Progenitor cell of endocrine pancreas (in vitro differentiated cells): Measurements from ENCODE around the gene MRPL2. TPM values are rescaled to one million over a fixed set of nuclear protein-coding genes. Genes with fewer than 3 reads are reported as not detected.

Source experiments
- DNase-seq: peaks from one replicate; pipeline ENCODE4 v3.0.0; 2021; ENCODE audit warnings: low spot score; ENCODE audit not compliant: unreplicated experiment
- H3K27ac Mint-ChIP-seq: 2 replicates; pipeline ENCODE4 v1.8.0; 2021; ENCODE audit warnings: mild to moderate bottlenecking, moderate library complexity, mixed read lengths
- H3K27me3 Mint-ChIP-seq: 2 replicates; pipeline ENCODE4 v1.8.0; 2021; ENCODE audit warnings: mixed read lengths
- H3K36me3 Mint-ChIP-seq: 2 replicates; pipeline ENCODE4 v1.8.0; 2022; ENCODE audit warnings: mixed read lengths; ENCODE audit not compliant: insufficient read depth
- H3K4me1 Mint-ChIP-seq: 2 replicates; pipeline ENCODE4 v1.8.0; 2021; ENCODE audit warnings: low read depth, mixed read lengths
- H3K4me3 Mint-ChIP-seq: 2 replicates; pipeline ENCODE4 v1.8.0; 2021; ENCODE audit warnings: low read depth, mild to moderate bottlenecking, moderate library complexity, mixed read lengths
- H3K9me3 Mint-ChIP-seq: 2 replicates; pipeline ENCODE4 v1.8.0; 2021; ENCODE audit warnings: low read depth, mixed read lengths
- total RNA-seq: library from RNA; stranded (reverse); gene quantifications from 2 replicates; pipeline ENCODE4 v1.2.1, GENCODE V29; 2021
- TF ChIP-seq, protein P1 (sequence below): fragments of 200-600 bp; sonication (generic); IDR thresholded peaks from one replicate; pipeline ENCODE4 v1.5.0; 2021; ENCODE audit warnings: antibody characterized with exemption, mild to moderate bottlenecking; ENCODE audit not compliant: unreplicated experiment

The MRPL2 gene
- total RNA-seq, 1 donor from 2014 or later: 45.2 TPM

DNA sequence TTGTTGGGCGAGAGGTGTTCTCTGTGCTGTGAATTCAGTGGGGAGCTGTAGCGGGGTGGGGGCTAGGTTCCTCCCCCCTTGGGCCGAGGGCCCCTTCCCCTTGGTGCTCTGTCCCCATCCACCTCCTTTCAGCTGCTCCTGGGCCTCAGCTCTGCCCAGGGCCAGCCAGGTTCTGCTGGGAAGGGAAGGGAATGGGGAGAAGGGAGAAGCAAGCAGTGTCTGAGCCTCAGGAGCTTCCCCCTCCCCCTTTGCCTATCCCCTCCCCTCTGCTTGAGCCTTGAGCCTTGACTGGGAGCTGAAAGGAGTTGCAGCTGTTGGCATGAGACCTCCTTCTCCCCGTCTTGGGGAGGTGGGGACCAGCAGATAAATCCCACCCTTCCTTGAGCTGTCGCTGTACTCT lies 38.4 kb downstream of the MRPL2 start:
- DNase-seq: no peak
- Mint-ChIP-seq H3K27ac (peak overlapping the region; percentile 71), H3K4me1 (peaks cover 4% of the 10 kb centered on the region), H3K9me3 (no peaks in the 10 kb centered on the region), H3K36me3 (peaks cover 12% of the 10 kb centered on the region), H3K27me3 (no peaks in the 10 kb centered on the region), H3K4me3 (peak overlapping the region; percentile 98)
- TF ChIP-seq, protein P1, sequence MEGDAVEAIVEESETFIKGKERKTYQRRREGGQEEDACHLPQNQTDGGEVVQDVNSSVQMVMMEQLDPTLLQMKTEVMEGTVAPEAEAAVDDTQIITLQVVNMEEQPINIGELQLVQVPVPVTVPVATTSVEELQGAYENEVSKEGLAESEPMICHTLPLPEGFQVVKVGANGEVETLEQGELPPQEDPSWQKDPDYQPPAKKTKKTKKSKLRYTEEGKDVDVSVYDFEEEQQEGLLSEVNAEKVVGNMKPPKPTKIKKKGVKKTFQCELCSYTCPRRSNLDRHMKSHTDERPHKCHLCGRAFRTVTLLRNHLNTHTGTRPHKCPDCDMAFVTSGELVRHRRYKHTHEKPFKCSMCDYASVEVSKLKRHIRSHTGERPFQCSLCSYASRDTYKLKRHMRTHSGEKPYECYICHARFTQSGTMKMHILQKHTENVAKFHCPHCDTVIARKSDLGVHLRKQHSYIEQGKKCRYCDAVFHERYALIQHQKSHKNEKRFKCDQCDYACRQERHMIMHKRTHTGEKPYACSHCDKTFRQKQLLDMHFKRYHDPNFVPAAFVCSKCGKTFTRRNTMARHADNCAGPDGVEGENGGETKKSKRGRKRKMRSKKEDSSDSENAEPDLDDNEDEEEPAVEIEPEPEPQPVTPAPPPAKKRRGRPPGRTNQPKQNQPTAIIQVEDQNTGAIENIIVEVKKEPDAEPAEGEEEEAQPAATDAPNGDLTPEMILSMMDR: no peak

DNA sequence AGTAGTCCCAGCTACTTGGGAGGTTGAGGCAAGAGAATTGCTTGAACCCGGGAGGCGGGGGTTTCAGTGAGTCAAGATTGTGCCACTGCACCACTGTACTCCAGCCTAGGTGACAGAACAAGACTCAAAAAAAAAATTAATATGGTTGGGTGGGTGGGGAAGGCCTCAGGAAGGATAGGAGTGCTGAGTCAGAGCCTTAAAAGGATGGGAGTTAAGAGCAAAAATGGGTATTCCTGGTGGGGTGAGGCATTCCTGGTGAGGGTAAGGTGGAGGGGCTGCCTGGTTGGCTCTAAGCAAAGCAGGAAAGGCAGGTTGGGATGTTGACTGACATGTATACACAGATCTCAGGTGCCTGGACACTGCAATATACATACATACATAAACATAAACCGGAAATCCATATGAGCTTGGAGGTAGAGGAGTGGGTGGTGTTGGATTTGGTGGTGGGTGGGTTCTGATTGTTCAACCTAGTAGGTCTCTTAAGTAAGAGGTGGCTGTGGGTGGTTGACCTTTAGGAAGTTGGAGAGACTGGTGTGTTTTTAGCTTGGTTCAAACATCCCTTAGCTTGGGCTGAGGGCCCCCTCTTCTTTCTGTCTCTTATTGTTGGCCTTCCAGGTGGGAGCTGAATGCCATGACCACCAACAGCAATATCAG lies 39.1 kb downstream of the MRPL2 start:
- H3K9me3 Mint-ChIP-seq: no peaks in the 10 kb centered on the region
- no peak for DNase-seq
- H3K4me1 Mint-ChIP-seq: peaks cover 5% of the 10 kb centered on the region
- H3K4me3 Mint-ChIP-seq: peak overlapping the region; percentile 58
- H3K36me3 Mint-ChIP-seq: peaks cover 12% of the 10 kb centered on the region
- no peaks in the 10 kb centered on the region for H3K27me3 Mint-ChIP-seq
- TF ChIP-seq, protein P1: no peak
- no peak overlapping the region for H3K27ac Mint-ChIP-seq

GRCh38 chr6:43019152-43019551 lies 40.1 kb downstream of the MRPL2 start:
- Mint-ChIP-seq H3K27me3 (no peaks in the 10 kb centered on the region), H3K36me3 (peaks cover 6% of the 10 kb centered on the region), H3K4me1 (peaks cover 12% of the 10 kb centered on the region), H3K27ac (peak overlapping the region; percentile 22), H3K4me3 (no peak overlapping the region), H3K9me3 (no peaks in the 10 kb centered on the region)
- DNase-seq: no peak
- TF ChIP-seq, protein P1: no peak

DNA sequence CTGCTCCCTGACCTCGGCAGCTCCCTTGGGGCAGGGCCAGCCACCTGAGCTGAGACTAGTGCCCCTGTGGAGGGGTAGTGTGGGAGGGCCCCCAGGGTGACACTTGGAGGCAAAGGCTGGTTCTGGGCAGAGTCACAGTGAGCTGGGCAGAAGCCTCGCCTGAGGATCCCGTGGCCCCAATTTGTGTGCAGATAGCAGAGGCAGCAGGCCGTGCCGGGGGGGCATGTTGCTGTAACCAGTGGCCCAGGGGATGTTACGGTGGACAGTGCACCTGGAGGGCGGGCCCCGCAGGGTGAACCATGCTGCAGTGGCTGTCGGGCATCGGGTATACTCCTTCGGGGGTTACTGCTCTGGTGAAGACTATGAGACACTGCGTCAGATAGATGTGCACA lies 42.3 kb downstream of the MRPL2 start:
- TF ChIP-seq, protein P1: no peak
- Mint-ChIP-seq H3K27ac (peak overlapping the region; percentile 64), H3K4me1 (peaks cover 30% of the 10 kb centered on the region), H3K4me3 (no peak overlapping the region), H3K9me3 (no peaks in the 10 kb centered on the region), H3K27me3 (no peaks in the 10 kb centered on the region), H3K36me3 (peaks cover 6% of the 10 kb centered on the region)
- DNase-seq: no peak

GRCh38 chr6:43016176-43016942 lies 42.9 kb downstream of the MRPL2 start:
- peaks cover 30% of the 10 kb centered on the region for H3K4me1 Mint-ChIP-seq
- peak overlapping the region; percentile 57 for H3K4me3 Mint-ChIP-seq
- H3K36me3 Mint-ChIP-seq: peaks cover 10% of the 10 kb centered on the region
- no peaks in the 10 kb centered on the region for H3K9me3 Mint-ChIP-seq
- DNase-seq: no peak
- no peaks in the 10 kb centered on the region for H3K27me3 Mint-ChIP-seq
- TF ChIP-seq, protein P1: no peak
- H3K27ac Mint-ChIP-seq: peak overlapping the region; percentile 62
